PC-9 (cell line): ENCODE measurements around the gene GYS1. TPM values are rescaled to one million over a fixed set of nuclear protein-coding genes. Genes with fewer than 3 reads are reported as not detected.

Experiments used
- BruUV-seq: library from RNA; stranded (reverse); fragments of 400-500 nt; replicated peaks from 2 replicates; lab custom pipeline; 2021; lab: Mats Ljungman, UMichigan
- CTCF ChIA-PET: fragments of 300-600 bp; sonication (Branson Sonifier 250); formaldehyde crosslinking; loops from one replicate; lab custom pipeline; 2022; ENCODE audit warnings: antibody characterized with exemption; lab: Charles Lee
- POLR2A ChIA-PET: fragments of 300-600 bp; sonication (Branson Sonifier 250); formaldehyde crosslinking; loops from one replicate; lab custom pipeline; 2022; ENCODE audit warnings: antibody characterized with exemption; ENCODE audit not compliant: unreplicated experiment; lab: Charles Lee
- DNase-seq, 2 experiments: peaks; one replicate each; pipeline versions ENCODE4 v3.0.0 to v3.0.0-alpha.2; 2015 to 2022; ENCODE audit warnings: mixed read lengths in 1 of 2
- H2AFZ ChIP-seq: fragments of 200-600 bp; sonication (generic); 2 replicates; pipeline ENCODE4 v1.8.1; 2017; ENCODE audit warnings: antibody characterized with exemption
- H3F3A ChIP-seq: fragments of 200-600 bp; sonication (generic); 2 replicates; pipeline ENCODE4 v1.8.1; 2017; ENCODE audit warnings: antibody characterized with exemption, mild to moderate bottlenecking, low read depth; ENCODE audit not compliant: insufficient read depth
- H3K27ac ChIP-seq: fragments of 200-600 bp; sonication (generic); 2 replicates; pipeline ENCODE4 v1.6.1; 2016; ENCODE audit warnings: mixed run types
- H3K27me3 ChIP-seq: fragments of 200-600 bp; sonication (generic); 2 replicates; pipeline ENCODE4 v1.6.1; 2016; ENCODE audit warnings: low read depth, mixed run types; ENCODE audit not compliant: insufficient read depth
- H3K36me3 ChIP-seq: fragments of 200-600 bp; sonication (generic); 2 replicates; pipeline ENCODE4 v1.6.1; 2016; ENCODE audit warnings: low read depth, mixed run types
- H3K4me1 ChIP-seq: fragments of 200-600 bp; sonication (generic); replicated peaks from 2 replicates; pipeline ENCODE4 v1.6.1; 2016; ENCODE audit warnings: mixed run types; ENCODE audit not compliant: insufficient read depth
- H3K4me2 ChIP-seq: fragments of 200-600 bp; sonication (generic); 2 replicates; pipeline ENCODE4 v1.6.1; 2017; ENCODE audit warnings: mixed run types
- H3K4me3 ChIP-seq: fragments of 200-600 bp; sonication (generic); 2 replicates; pipeline ENCODE4 v1.6.1; 2016; ENCODE audit warnings: mixed run types
- H3K79me2 ChIP-seq: fragments of 200-600 bp; sonication (generic); 2 replicates; pipeline ENCODE4 v1.6.1; 2017; ENCODE audit warnings: low read depth, mixed run types
- H3K9me2 ChIP-seq: fragments of 200-600 bp; sonication (generic); 2 replicates; pipeline ENCODE4 v1.8.1; 2017; ENCODE audit warnings: mild to moderate bottlenecking; ENCODE audit not compliant: insufficient read depth
- H3K9me3 ChIP-seq: fragments of 200-600 bp; sonication (generic); 2 replicates; pipeline ENCODE4 v1.8.1; 2016; ENCODE audit warnings: low read depth; ENCODE audit not compliant: insufficient read depth
- H4K20me1 ChIP-seq: fragments of 200-600 bp; sonication (generic); 2 replicates; pipeline ENCODE4 v1.8.1; 2017; ENCODE audit not compliant: insufficient read depth
- CTCF ChIP-seq: fragments of 200-600 bp; sonication (generic); conservative IDR thresholded peaks from 2 replicates; pipeline ENCODE4 v1.6.1; 2017; ENCODE audit warnings: mixed run types, antibody characterized with exemption, mild to moderate bottlenecking, moderate library complexity
- EZH2 ChIP-seq: fragments of 200-600 bp; sonication (generic); IDR thresholded peaks from 2 replicates; pipeline ENCODE4 v1.8.0; 2017; ENCODE audit warnings: antibody characterized with exemption, low read depth
- intact Hi-C: fragments of 100-400 bp; cut with micrococcal nuclease; formaldehyde crosslinking; loops from one replicate; pipeline ENCODE4 v1.10.0; 2022; ENCODE audit not compliant: unreplicated experiment
- total RNA-seq: library from RNA; stranded (reverse); gene quantifications from 2 replicates; pipeline ENCODE4 v1.2.3, GENCODE V29; 2021

The GYS1 gene
- total RNA-seq, 1 experiment from 2014 or later = 54.2 TPM

GRCh38 chr19:48940902-48941301 lies 52.2 kb downstream of the GYS1 start:
- H3K9me3 ChIP-seq = no peaks in the 10 kb centered on the region
- no TSS peak for BruUV-seq
- CTCF ChIA-PET = no interaction called here
- no peak overlapping the region for H3K27ac ChIP-seq
- no peaks in the 10 kb centered on the region for H3K79me2 ChIP-seq
- H3F3A ChIP-seq = peaks cover 9% of the 10 kb centered on the region
- H3K4me3 ChIP-seq = no peak overlapping the region
- H3K4me1 ChIP-seq = no peaks in the 10 kb centered on the region
- intact Hi-C loops = no loop called here
- no peak overlapping the region for H3K4me2 ChIP-seq
- no peaks in the 10 kb centered on the region for H3K27me3 ChIP-seq
- POLR2A ChIA-PET = interaction anchor here (0.6 kb wide), 1 partner anchor 72 kb away, joined by 4 read pairs; no protein-coding TSS in a partner anchor
- no peak overlapping the region for H2AFZ ChIP-seq
- H4K20me1 ChIP-seq = no peaks in the 10 kb centered on the region
- no peaks in the 10 kb centered on the region for H3K36me3 ChIP-seq
- no peak for TF ChIP-seq CTCF
- TF ChIP-seq EZH2 = no peak
- no peak for DNase-seq
- no peaks in the 10 kb centered on the region for H3K9me2 ChIP-seq

- Histone ChIP-seq H3K27ac (no peak overlapping the region), H3K36me3 (no peaks in the 10 kb centered on the region), H3K79me2 (no peaks in the 10 kb centered on the region), H3K4me1 (peaks cover 6% of the 10 kb centered on the region; the same call in 1 of the 2 replicates), H3K9me2 (no peaks in the 10 kb centered on the region), H2AFZ (no peak overlapping the region), H4K20me1 (no peaks in the 10 kb centered on the region), H3K4me2 (no peak overlapping the region), H3K4me3 (no peak overlapping the region), H3F3A (peaks cover 19% of the 10 kb centered on the region), H3K9me3 (no peaks in the 10 kb centered on the region), H3K27me3 (no peaks in the 10 kb centered on the region)
- CTCF ChIA-PET = no interaction called here
- TF ChIP-seq EZH2 (no peak), CTCF (no peak)
- BruUV-seq = no TSS peak
- no peak for DNase-seq
- intact Hi-C loops = no loop called here
- POLR2A ChIA-PET = no interaction called here
Measured at GRCh38 chr19:48938256-48938655, 54.9 kb downstream of the GYS1 start.

- peaks cover 23% of the 10 kb centered on the region for H3F3A ChIP-seq
- ChIA-PET POLR2A (no interaction called here), CTCF (no interaction called here)
- H2AFZ ChIP-seq = no peak overlapping the region
- H3K79me2 ChIP-seq = no peaks in the 10 kb centered on the region
- H3K4me1 ChIP-seq = peaks cover 12% of the 10 kb centered on the region
- TF ChIP-seq EZH2 = no peak
- no peak for TF ChIP-seq CTCF
- no peak overlapping the region for H3K4me2 ChIP-seq
- no peaks in the 10 kb centered on the region for H3K9me2 ChIP-seq
- no TSS peak for BruUV-seq
- no peaks in the 10 kb centered on the region for H4K20me1 ChIP-seq
- H3K4me3 ChIP-seq = no peak overlapping the region
- H3K27ac ChIP-seq = no peak overlapping the region
- no peaks in the 10 kb centered on the region for H3K9me3 ChIP-seq
- intact Hi-C loops = no loop called here
- no peak for DNase-seq
- no peaks in the 10 kb centered on the region for H3K27me3 ChIP-seq
- no peaks in the 10 kb centered on the region for H3K36me3 ChIP-seq
Measured at GRCh38 chr19:48935864-48936263, 57.2 kb downstream of the GYS1 start.
